ENCODE data around the gene SLC22A13. TPM values are rescaled to one million over a fixed set of nuclear protein-coding genes. Genes with fewer than 3 reads are reported as not detected.

SLC22A13 gene
- polyA plus RNA-seq, 1 donor: 0.34 TPM

Other genes with a start within 250 kb of the SLC22A13 start
- gene PLCD1, start 236.2 kb upstream of the SLC22A13 start, polyA plus RNA-seq: 13.4 TPM
- 1.2 TPM for gene DLEC1, start 226.6 kb upstream of the SLC22A13 start, polyA plus RNA-seq
- gene ACAA1, start 128.7 kb upstream of the SLC22A13 start, polyA plus RNA-seq: 96.2 TPM
- 31.0 TPM for gene MYD88, start 127.2 kb upstream of the SLC22A13 start, polyA plus RNA-seq
- gene OXSR1, start 100.3 kb upstream of the SLC22A13 start, polyA plus RNA-seq: 30.4 TPM
- gene SLC22A14, start 16.5 kb downstream of the SLC22A13 start, polyA plus RNA-seq: 0.13 TPM
- 30.1 TPM for gene XYLB, start 81.0 kb downstream of the SLC22A13 start, polyA plus RNA-seq
- 8.0 TPM for gene ACVR2B, start 188.1 kb downstream of the SLC22A13 start, polyA plus RNA-seq
- gene EXOG, start 230.5 kb downstream of the SLC22A13 start, polyA plus RNA-seq: 10.4 TPM